Left hindlimb (tissue), 1 donor: ENCODE data around the gene GCC1.

Experiments
- DNase-seq: peaks from one replicate; pipeline ENCODE4 v3.0.0-alpha.2; 2018

Gene GCC1

DNA sequence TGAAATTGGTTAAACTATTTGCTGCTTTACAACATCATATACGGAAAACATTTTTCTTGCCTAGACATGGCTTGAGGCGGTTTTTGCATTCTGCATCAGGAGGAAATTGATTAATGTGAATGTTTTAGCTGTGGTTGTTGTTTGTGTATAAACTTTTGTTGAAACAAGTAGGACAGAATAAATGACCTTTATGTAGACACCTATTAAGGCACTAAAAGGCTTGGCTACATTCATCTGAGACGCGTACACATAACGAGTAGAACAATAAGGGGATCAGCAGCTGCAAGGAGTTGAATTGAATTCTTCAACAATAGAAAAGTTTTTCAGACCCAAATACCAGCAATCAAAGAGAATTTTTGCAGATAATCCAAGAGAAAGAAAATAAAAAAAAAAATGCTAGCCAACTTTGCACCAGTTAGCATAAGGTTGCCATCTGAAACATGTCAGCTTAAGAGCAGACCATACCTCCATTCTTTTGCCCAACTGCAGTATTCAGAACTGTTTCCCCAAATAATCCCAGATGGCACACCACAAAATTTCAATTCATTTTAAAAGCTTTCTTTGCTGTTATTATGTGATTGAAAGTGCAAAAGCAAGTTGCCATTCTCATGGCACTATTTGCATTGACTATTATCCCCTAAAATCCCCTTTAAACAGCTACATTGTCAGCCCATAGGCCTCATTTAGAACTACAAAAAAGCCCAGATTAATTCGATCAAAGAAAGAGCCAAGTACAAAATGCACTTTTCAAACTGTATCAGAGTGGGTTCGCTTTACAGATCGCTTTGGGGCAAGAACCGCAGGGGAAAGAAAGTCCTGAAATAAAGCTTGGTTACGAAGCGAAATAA is 49.6 kb downstream of the GCC1 start:
- no peak for DNase-seq

DNA sequence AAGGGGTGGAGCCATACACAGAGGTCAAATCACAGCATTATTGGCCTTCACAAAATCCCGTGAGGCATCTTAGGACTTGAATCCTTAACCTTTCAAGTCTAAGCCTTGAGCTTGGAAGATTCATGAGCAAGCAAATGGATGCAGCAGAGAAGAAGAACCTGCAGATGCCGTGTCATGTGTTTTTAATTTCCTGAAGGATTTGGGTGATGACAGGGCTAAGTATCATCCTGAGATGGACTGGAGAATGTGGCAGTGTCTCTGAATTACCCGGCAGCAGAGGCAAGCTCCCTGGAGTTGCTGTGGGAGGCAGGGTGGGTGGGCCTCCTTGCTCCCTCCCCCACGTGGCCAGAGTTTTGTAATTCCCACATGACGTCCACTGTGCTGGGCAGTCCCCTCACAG is 50.8 kb downstream of the GCC1 start:
- no peak for DNase-seq

- no peak for DNase-seq
Observed at GRCh38 chr7:127532736-127533135, 52.7 kb downstream of the GCC1 start.

- DNase-seq: no peak
Observed at GRCh38 chr7:127532151-127532550, 53.2 kb downstream of the GCC1 start.
